GM21360 (cell line): ENCODE data around the gene CACNA2D4.

Experiments used
- ATAC-seq: cut with Tn5 transposase; IDR thresholded peaks from one replicate; pipeline ENCODE4 v1.9.1; 2021; ENCODE audit warnings: mild to moderate bottlenecking, moderate library complexity; ENCODE audit not compliant: unreplicated experiment

CACNA2D4 gene

DNA sequence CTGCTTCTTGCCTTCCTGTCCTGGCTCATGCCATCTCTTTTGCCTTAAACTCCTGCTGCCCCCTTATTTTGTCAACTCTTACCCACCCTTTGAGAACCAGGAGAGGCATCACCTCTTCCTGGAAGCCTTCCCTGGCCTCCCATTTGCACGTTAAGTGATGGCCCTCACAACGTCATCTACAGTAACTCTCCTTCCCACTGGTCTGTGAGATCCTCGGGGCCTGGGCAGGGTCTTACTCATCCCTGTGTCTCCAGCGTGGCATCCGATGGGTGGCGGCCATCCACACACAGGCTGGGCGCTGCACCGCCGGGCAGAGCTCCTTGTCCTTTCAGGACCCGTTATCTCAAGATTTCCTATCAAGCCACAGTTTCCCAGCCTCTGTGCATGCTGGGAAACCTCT, 16.8 kb upstream of the CACNA2D4 start:
- ATAC-seq: no peak

DNA sequence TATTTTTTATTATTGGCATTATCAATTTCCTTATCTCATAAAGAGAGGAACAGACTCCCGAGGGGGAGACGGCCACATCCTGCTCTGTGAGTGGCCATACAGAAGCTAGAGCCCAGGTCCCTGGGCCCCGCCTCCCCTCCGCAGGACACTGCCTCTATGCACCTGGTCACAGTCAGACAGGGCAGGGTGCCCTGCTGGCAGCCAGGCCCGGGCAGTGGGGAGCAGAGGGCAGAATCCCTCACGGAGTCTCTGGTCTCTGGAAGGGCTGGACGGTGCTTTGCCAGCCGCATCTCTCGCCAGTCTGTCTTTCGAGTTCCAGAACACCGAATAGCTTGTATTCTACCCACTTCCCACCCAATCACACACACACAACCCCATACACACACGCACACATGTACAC, 16.4 kb upstream of the CACNA2D4 start:
- no peak for ATAC-seq

DNA sequence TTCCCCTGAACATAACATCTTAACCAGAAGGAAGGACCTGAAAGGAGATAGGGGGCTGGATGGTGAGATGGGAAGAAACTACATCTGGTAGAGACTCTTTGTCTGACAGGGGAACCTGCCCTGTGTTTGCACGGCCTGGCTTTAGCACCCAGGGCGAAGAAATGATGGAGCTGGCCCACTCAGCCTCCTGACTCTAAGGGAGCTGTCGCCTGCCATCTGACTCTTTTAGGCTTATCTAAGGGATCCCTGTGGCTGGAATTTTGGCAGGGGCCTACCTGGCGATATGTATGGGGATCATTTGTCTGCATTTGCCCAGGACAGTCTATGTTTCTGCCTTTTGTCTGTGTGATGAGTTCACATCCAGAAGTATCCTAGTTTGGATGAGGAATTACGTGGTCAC, 15.6 kb upstream of the CACNA2D4 start:
- no peak for ATAC-seq

DNA sequence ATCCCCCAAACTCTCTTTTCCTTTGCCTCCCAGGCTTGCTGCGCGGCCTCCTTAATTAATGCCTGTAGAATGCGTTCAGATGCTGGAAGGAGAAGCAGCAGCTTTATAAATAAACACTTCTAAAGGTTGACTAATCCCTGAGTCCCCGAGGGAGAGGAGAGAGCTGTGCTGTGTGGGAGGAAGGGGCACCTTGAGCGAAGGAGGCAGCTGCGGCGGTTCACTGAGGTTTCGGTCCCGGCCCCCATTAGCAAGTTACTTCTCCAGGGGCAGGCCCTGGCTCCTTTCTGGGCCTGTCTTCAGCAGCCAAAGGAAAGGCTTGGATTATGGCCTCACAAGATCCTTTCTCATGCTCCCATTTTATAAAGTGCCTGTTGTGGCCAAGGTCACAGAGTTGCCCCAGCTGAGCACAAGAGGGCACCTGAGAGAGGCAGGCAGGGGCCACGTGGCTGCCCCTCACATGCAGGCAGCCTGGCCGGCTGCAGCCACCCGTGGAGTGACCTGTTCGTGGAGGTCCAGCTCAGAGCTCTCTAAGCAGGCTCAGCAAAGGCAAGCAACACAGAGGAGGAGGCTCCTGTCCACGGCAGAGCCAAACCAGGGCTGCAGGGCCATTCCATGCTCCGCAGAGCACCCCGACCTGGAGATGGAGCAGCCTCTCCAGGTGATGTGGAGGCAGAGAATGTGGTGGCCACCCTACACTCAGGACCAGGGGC, 15.0 kb upstream of the CACNA2D4 start:
- peak; percentile 45 for ATAC-seq

DNA sequence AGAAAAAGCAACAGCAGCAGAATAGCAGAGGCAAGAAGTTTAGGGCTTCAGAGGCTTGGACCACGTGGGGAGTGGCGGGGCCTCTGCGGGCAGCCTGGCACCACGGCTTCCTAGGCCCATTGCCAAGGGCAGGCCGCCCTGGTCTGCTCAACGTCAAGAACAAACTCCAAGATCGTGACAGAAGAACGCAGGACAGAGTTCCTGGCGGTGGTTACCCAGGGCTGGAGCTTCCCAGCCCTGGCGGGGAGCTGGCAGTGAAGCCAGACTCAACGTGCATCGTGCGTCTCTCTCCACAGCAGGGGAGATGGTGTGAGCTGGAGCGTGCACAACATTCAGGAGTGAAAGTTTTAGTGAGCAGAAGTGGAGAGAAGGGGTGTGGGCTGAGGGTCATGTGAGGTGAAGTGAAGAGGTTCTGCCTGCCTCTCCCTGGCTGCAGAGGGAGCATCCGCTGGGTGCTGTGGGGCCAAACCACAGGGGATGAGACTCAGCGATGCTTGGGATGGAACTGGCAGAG, 13.9 kb upstream of the CACNA2D4 start:
- no peak for ATAC-seq

DNA sequence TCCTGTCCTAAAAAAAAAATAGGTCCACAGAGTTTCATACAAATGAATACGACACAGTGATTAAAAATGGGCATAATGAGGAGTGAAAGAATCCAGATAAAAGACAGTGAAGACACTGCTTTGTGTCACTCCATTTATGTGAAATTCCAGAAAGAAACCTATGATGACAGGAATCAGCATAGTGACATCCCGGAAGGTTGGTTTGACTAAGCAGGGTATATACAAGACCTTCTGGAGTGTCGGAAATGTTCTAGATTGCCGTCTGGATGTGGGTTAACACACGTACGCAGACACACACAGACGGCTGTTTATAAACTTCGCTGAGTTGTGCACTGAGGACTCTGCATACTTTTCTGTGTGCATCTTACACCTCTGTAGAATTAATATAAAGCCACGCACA, 13.2 kb upstream of the CACNA2D4 start:
- ATAC-seq: no peak

DNA sequence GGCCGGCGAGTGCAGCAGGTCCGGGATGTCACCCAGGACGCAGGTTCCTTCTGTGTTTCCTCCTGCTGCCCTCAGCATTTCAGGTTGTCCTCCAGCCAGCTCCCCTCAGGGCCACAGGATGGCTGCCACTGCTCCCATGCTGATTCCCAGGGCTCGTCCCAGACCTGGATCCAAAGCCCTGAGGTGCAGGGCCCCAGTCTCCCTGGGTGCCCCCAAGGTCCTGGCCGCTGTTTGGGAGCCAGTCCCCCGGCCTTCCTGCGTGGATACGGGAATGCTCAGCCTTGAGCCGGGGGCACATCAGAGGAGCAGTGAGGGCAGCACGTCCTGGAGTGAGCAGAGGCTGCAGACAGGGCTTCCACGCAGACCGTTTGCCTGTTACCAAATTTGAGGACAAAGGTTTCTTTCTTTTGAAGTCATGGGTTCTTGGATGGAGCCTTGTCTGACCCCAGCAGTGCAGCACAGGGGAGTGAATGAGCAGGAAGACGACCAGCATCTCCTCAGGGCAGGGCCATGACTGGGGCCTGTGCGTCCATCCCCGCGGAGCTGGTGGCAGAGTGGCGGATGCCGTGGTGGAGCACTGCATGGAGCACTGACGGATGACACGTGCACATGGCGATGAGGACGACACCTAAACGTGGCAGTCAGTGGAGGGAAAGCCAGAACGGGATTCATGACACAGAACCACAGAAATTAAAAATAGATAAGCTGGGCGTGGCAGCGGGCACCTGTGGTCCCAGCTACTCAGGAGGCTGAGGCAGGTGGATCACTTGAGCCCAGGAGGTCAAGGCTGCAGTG, 12.5 kb upstream of the CACNA2D4 start:
- no peak for ATAC-seq

DNA sequence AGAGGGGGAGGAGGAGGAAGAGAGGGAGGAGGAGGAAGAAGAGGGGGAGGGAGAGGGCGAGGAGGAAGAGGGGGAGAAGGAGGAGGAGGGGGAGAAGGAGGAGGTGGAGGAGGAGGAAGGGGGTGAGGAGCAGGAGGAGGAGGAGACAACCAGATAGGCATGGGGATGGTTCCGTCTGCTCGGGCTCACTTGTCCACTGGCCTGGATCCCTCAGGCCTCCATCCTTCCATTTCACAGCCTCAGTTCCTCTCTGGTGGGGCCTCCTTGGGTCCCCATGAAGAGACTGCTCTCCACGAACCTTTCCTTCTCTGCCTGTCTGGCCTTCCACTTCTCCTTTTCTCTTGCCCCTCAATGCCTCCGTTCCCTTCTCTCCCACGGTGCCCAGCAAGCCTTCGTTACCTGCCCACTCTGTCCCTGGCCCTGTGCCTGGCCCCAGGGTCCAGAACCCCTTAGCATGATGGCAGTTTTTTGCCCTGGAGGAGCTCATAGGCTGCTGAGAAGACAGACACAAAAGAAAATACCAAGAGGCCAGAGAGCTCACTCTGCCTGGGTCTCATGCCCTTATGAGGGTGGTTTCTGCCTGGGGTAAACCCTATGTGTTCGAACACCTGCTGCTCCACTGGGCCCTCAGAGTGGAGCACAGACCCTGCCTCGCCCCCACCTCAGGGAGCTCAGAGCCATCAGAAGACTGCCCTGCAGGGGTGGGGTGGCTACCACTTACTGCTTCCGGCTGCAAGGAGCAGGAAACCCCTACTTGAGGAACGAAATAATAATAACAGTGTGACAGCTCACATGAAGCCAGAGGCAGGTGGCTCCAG, 11.7 kb upstream of the CACNA2D4 start:
- no peak for ATAC-seq

DNA sequence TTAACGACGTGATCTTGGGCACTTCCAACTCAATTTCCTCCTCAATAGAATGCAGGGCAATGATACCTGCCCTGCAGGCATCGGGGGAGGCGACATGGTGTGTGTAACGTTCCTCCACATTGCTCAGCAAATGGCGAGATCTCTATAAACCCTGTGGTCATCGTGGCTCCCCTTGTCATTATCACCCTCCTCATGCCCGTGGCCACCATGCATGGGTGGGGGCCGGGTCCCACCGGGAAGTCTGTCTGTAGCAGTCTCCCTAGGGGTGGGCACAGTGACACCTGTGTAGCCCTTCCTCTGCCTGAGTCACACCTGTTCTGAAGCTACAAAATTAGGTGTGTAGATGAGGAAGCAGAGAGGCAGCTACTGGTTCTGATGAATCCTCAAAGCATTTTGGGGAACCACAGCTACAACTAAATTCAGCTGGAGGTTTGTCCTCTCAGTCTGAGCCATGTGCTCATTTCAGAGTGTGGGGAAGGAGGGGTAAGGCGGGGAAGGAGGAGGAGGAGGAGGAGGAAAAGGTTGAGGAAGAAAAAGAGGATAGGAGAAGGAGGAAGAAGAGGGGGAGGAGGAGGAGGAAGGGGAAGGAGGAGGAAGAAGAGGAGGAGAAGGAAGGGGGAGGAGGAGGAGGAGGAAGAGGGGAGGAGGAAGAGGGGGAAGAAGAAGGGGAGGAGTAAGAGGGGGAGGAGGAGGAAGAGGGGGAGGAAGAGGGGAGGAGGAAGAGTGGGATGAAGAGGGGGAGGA, 11.0 kb upstream of the CACNA2D4 start:
- ATAC-seq: no peak

DNA sequence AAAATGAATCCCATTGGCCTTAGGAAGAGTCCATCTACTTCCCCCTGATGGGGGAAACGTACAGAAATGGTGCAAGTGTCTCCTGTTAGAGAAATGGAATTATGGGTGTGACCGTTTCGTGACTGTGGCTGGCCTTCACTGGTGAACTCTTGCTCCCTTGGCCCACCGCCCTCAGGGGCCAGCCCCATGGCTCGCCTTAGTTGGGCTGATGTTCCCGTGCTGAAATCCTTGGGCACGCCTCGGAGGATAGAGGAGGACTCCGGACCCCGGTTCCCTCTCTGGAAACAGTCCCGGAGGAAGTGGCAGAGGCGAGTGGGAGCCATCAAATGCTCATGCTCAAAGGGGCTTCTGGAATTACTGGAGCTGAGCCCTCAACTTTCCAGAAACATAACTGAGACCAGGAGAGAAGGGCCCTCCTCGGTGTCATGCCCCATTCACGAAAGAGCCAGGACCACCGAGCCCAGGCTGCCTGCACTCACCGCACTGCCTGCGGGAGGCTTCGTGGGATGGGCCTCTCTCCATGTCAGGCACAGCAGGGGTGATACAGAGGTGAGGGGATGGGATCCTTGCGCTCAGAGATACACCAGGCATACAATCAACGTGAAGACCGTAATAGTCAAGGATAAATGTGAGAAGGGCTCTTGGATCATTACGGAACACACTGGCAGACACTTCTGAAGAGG, 10.1 kb upstream of the CACNA2D4 start:
- ATAC-seq: no peak

DNA sequence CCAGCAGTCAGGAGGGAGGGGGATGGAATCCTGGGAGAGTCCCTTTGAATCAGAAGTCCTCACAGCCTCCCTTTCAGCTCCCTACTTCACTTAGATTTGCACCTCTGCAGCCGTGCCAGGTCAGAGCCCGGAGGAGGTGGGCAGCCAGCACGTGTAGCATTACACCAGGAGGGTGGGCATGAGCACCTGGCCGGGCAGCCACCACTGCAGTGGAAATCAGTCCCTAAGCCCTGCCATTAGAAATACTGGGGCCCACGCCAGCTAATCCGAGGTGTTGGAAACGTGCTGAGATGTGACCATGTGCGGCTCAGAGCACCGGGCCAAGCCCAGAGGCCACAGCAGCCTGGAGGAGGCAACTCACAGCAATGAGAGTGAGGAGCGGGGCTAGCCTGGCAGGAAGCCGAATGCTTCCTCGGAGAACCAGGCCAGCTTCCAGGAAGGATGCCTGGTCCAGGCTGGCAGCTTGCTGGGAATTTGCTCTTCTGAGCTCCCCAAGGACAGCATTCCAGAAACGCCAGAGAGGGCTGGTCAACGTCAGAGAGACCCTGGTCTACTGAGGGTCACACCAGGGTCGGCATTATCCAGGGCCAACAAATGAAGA, 9.4 kb upstream of the CACNA2D4 start:
- ATAC-seq: no peak

DNA sequence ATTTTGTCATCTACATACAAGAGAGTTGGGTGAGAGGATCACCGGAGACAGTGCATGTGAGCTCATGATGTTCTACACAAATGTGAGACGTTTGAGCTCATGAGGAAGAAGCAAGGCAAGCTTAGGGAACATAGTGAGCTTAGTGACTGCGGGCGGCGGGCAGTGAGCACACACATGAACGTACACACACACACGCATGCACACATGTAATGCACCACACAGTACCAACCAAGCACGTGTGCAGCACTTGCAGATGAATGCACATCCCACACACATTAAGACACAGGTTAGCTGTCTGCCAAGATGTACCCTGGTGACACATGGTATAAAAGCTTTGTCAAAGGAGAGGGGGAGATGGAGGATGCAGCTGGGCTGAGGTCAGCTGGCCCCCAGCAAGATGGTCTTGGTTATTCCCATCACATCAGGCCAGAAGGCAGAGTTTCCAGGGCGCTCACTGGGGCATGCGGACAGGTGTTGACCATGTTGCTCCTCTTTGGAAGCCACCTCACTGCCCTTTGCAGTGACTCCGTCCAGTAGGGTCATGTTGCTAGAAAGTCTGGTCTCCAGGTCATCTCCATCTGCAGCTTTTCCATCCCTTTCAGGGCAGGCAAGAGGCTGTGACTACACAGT, 8.7 kb upstream of the CACNA2D4 start:
- ATAC-seq: no peak

DNA sequence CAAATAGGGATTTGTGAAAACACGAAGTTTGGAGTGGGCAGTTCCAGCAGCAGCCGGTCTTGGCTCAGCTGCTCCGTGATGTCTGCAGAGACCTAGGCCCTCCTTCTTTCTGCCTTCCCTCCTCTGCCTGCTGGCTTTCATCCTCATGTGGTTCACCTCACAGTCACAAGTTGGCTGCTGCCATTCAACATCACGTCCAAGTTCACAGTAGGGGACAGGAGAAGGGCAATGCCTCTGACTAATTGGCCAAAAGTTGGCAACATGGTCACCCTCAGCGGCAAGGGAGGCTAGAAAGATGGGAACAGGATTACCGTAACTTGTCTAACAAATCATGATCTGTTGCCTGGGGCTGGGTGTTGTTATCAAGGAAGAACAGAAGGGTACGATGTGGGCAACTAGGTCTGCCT, 7.8 kb upstream of the CACNA2D4 start:
- no peak for ATAC-seq

DNA sequence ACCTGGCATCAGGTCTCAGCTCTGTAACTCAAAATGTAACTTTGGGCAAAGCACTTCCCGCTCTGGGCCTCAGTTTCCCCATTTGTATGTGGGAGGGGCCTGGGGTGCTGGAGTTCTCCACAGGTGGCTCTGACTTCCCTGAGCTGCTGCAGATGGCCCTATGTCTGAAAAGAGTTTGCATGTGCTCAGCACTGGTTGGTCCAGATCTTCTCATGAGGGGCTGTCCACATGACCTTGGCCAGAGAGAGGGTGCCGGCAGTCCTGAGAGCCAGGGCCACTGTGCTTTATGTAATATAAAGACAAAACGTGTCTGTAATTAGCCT, 7.2 kb upstream of the CACNA2D4 start:
- no peak for ATAC-seq

DNA sequence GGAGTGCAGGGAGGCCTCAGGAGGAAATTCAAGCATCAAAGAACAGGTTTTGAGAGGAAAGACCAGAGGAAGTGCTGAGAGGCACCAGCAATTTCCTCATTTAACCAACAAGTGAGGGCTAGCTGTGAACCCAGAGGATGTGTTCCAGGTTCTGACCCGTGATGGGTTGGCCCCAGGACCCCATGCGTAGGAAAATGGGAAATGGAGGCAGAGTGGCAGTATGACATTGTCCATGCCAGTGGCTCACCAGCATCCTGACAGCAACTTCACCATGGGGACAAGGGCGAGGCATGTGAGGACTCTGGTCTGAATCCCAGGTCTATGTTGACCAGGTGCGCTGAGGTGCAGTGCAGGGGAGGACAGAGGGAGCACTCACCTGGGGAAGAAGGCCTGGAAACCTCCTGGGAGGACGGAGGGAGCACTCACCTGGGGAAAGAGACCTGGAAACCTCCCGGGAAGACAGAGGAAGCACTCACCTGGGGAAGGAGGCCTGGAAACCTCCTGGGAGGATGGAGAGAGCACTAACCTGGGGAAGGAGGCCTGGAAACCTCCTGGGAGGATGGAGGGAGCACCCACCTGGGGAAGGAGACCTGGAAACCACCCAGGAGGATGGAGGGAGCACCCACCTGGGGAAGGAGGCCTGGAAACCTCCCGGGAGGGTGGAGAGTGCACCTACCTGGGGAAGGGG, 6.7 kb upstream of the CACNA2D4 start:
- ATAC-seq: no peak

DNA sequence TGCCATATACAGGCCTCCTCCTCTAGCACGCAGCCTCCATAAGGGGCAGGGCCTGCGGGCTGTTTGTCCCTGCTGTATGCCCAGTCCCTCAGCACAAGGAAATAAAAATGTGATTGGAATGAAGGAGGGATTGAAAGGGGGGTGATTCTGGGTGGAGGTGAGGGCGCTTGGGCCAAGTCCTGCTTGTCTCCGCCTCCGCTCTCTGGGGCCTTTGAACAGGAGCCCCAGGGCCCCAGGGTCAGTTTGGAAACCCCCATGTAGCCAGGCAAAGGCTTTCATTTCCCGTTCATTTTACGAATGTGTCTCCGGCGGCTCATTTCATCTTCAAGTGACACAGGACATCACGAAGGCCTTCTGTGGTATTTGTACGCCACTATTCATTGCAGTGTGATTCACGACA, 4.5 kb upstream of the CACNA2D4 start:
- no peak for ATAC-seq

DNA sequence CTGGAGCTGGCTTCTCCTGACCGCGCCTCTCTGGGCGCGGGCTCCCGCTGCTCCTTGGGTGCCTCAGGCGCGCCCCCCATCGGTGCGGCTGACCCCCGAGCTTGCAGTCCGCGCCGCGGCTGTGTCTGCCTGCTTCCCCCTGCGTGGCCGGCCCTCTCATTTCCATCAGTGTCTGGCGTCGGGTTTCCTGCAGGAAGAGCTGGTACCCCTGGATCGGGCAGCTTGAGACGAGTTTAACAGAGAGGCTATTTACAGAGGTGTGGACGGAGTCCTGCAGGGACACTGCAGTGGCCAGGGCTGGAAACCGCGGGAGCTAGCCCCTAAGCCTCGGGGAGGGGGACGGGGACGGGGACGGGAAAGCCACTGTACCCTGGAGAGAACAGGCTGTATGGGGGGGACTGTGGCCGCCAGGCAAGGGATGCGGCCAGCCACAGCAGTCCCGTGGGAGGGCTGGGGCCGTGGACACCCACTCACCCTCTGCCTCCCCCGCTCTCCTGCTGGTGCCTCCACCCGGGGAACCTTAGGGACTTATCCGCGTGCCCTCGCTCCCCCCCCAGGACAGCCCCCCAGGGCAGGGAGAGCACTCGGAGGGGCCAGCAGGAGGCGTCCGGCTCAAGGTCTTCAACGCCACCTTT, 3.7 kb upstream of the CACNA2D4 start:
- no peak for ATAC-seq

DNA sequence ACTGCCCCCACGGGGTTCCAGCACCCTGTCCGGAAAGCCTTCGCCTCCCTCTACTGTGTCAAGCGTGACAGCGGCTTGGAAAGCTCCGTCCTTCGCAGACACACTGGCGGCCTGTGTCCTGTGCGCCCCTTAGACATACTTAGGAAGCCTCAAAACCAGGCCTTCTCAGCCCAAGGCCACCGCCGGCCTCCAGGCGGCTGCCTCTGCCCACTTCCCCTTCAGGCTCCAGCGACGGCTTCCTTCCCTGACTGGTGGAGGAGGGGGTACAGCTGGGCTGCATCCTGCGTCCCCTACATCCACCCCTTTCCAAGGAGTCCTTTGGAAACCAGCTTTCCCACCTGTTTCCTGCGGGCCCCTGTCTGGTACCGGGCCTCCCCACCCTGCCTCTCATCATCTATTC, 2.5 kb upstream of the CACNA2D4 start:
- ATAC-seq: no peak
